ENCODE data around the gene BZW1.
A peak's percentile ranks its signal among the peaks of the same experiment; 100 is the strongest.

BZW1 gene

GRCh38 chr2:200829258-200829655, 17.5 kb downstream of the BZW1 start:
- DNase-seq, result no peak

GRCh38 chr2:200834701-200835100, 23.0 kb downstream of the BZW1 start:
- DNase-seq, result no peak

DNA sequence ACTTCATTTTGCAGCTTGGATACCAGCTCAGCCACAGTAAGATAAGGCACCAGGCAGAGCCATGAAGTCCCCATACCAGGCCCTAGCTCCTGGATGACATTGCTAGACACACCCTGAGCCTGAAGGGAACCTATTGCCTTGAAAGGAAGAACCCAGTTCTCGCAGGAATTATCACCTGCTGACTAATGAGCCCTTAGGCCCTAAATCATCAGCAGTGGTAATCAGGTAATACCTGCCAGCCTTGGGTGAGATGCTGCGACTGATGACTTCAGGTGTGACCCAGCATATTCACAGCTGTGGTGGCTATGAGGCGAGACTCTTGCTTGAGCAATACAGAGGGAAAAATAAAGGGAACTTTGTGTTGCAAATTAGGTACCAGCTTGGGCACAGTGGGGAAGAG, 27.8 kb downstream of the BZW1 start:
- no peak for DNase-seq

- DNase-seq, result no peak
Measured at GRCh38 chr2:200843993-200844948, 32.6 kb downstream of the BZW1 start.

GRCh38 chr2:200845194-200845593, 33.5 kb downstream of the BZW1 start:
- DNase-seq, result no peak

GRCh38 chr2:200845669-200846325, 34.1 kb downstream of the BZW1 start:
- no peak for DNase-seq

DNA sequence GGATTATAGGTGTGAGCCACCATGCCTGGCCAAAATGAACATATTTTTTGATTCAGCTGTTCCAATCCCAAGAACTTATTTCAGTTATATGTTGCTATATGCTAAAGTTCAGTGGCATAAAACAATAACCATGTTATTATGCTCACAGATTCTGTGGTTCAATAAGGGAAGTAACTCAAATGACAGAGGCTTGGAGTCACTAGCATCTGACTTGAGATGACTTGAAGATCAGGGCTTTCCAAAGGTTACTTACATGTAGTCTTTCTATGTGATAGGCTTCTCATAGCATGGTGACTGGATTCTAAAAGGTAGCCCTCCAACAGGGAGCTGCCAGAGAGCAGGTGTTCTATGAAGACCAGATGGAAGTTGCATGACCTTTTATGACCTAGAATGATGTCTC, 35.6 kb downstream of the BZW1 start:
- DNase-seq, result no peak

DNA sequence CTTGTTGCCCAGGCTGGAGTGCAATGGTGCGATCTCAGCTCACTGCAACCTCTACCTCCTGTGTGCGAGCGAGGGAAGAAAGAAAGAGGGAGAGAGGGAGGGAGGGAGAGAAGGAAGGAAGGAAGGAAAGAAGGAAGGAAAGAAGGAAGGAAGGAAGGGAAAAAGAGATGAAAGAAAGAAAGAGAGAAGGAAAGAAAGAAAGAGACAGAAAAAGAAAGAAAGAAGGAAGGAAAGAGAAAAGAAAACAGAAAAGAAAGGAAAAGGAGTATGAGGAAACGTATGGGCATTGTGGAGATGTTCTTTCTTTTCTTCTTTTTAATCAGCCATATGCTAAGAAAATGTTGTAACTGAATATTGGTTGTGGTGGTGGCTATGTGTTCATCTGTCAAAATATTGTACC, 36.2 kb downstream of the BZW1 start:
- no peak for DNase-seq

GRCh38 chr2:200850512-200851256, 39.0 kb downstream of the BZW1 start:
- DNase-seq, result no peak

DNA sequence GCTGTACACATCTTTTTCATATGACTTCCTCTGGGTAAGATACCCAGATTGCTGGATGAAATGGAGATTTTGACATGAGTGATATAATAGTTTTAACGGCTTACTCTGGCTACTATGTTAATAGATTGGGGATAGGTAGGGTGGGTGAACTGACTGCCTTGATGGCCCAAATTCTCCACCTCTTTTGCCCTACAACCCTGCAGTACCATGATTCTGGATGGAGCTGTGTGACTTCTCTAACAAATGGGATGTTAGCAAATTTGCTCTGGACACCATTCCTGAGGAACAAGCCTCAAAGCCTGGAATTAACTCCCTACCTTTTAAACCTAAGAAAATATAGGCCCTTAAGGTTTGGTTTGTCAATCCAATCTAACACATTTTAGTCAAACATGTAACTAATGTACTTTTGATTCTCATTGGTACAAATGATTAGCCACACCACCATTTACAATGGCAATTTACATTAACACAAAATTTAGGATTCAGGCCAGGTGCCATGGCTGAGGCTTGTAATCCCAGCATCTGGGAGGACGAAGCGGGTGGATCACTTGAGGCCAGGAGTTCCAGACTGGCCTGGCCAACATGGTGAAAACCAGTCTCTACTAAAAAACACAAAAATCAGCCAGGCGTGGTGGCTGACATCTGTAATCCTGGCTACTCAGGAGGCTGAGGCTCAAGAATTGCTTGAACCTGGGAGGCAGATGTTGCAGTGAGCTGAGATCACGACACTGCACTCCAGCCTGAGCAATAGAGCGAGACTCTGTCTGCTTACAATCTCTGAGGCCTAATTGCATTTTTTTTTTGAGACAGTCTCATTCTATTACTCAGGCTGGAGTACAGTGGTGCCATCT, 39.9 kb downstream of the BZW1 start:
- DNase-seq, result no peak

DNA sequence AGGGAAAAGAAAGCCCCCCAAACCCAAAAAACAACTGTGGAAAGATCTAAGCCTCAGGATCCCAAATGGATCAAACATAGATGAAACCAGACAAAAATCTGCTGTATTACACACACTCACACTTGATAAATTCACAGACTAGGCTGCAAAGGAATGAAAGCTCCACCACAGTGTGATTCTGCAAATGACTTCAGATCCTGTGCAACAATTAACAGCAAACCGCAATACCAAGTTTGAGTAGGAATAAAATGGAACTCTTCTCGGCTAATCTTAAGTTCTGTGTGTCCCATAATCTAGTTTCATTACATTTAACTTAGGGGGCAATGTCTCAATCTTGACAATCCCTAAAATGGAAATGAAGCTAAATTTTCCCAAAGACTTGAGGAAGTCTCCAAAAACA, 40.9 kb downstream of the BZW1 start:
- DNase-seq, result no peak

DNA sequence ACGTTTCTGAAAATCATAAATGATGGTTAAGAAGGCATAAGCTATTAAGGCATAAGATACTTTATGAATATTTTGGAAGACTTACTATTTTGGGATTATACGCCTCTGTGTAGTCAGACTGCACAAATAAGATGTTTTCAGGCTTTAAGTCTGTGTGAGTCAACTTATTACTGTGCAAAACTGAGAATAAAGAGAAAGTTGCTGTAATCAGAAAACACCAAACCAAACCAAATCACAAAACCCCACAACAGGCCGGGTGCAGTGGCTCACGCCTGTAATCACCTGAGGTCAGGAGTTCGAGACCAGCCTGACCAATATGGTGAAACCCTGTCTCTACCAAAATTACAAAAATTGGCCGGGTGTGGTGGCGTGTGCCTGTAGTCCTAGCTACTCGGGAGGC, 45.1 kb downstream of the BZW1 start:
- DNase-seq, result no peak

DNA sequence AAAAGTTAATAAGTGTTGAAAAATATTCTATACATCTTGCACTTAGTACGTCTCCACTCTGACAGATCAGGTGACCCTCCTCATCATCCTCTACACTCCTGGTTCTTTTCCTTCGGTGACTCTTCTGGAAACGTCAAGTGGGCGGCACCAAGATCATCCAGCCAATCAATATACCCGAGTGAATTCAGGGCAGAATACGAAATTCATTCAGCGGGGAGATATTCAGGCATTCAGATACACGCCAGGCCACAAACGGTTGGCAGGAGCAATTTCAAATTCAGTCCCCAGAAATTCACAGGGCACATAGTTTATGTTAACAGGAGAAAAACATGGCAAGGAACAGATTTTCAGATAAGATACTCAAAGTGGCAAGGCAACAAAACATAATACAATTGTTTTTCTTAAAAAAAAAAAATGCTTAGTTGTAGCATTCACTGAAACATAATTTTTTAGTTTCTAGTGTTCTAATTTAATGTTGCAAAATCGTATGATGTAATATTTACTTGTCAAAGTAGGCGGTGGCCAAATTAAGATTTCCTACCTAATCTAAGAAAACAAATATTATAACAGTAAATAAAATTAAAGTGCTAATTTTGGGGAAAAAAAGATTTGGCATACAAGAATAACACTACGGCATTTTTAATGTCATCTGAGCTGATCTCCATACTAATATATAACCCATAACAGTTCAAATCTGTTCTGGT, 48.5 kb downstream of the BZW1 start:
- peak in 9 of 51 donors; percentile 8 to 48 (median 21) for DNase-seq

- DNase-seq, result peak in 1 of 51 donors; percentile 12
Measured at GRCh38 chr2:200861617-200862155, 50.0 kb downstream of the BZW1 start.

DNA sequence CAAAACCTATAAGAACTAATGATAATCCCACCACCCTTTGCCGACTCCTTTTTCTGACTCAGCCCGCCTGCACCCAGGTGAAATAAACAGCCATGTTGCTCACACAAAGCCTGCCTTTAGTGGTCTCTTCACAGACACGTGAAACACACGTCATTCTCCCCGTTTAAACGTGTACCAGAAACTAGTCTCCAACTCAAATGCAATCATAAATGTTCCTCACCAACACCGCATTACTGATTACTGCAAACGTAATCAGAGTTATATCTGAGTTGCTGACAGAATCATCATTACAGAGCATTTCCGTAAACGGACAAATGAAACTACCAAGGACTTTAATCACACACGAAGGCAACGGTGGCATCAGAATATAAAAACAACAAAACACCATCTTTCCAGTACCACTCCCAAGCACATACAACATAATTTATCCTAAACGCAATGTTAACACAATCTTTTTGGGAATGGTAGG, 50.9 kb downstream of the BZW1 start:
- peak in 12 of 51 donors; percentile 4 to 35 (median 16) for DNase-seq

GRCh38 chr2:200863782-200864175, 52.1 kb downstream of the BZW1 start:
- peak in 10 of 51 donors; percentile 15 to 61 (median 40) for DNase-seq

GRCh38 chr2:200864176-200865034, 52.7 kb downstream of the BZW1 start, which contains the start of gene CLK1:
CLK1 (minus strand) TSS chr2:200864658; CDS start chr2:200861862, 2,796 bp downstream.
- DNase-seq, result peak; percentile 73 to 97 (median 93)

- DNase-seq, result no peak
Measured at GRCh38 chr2:200869014-200869413, 57.3 kb downstream of the BZW1 start.

DNA sequence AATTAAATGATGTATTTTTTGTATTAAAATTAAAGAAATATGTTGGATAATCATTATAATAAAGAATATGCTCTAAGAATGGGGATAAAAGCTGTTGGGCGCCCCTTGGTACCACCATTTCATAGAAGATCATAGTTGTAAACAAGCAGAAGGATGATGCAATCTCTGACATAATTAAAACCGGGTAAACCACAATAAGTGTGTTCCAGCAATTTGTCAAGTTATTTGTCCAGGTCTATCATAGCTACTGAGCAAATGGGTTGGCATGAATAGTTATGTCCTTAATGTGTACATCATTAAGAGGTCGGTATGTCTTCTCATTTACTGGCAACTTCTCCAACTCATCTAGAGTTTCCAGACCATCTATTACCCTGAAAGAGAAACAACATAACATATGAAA, 59.4 kb downstream of the BZW1 start:
- DNase-seq, result no peak
